HG03442 (cell line): ENCODE data around the gene NUDT6.
"Not testable (repeated sequence)": the region's sequence is repeated elsewhere in the genome, so short reads cannot be mapped to it uniquely, and the experiment has no call there.

Experiments used
- ATAC-seq: cut with Tn5 transposase; IDR thresholded peaks from one replicate; pipeline ENCODE4 v1.9.1; 2021; ENCODE audit warnings: mild to moderate bottlenecking, moderate library complexity; ENCODE audit not compliant: unreplicated experiment

Gene NUDT6

GRCh38 chr4:122921971-122922876 lies at the start of gene NUDT6:
TSS of gene NUDT6 (minus strand) at chr4:122922597. CDS start at chr4:122922572, 25 bp downstream.
- peak; percentile 59 for ATAC-seq

- no peak for ATAC-seq
These were observed 45.9 kb upstream of the NUDT6 start for GRCh38 chr4:122968227-122968812.

DNA sequence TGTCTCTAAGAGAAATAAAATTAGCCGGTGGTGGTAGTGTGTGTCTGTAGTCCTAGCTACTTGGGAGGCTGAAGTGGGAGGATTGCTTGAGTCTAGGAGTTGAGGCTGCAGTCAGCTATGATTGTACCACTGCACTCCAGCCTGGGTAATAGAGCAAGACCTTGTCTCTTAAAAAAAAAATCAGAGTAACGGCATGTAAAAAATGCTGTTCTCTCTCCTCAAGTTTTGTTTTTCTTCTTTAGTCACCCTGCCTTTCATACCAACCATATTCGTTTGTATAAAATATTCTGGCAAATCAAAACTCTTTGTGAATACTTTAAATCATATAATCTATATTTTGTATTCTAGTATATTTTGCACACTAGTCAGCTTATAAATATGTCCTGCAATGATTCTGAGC lies 44.8 kb upstream of the NUDT6 start:
- ATAC-seq = no peak

DNA sequence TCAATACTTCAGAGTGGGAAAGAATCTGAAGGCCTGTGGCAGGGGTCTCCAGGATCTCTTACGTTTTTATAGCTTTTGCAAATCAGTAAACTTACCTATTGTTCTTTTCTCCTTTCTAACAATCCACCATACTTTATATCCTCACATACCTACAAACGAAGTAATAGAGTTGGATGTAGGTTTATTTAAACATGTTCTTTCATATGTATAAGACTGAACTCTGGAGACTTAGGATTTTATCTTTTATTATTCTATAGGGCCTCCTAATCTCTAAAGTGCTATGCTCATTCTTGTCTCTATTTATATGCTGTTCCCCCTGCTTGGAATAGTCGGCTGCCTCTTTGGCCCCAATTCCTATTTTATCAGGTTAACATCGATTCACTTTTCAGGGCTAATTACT lies 43.8 kb upstream of the NUDT6 start:
- no peak for ATAC-seq

DNA sequence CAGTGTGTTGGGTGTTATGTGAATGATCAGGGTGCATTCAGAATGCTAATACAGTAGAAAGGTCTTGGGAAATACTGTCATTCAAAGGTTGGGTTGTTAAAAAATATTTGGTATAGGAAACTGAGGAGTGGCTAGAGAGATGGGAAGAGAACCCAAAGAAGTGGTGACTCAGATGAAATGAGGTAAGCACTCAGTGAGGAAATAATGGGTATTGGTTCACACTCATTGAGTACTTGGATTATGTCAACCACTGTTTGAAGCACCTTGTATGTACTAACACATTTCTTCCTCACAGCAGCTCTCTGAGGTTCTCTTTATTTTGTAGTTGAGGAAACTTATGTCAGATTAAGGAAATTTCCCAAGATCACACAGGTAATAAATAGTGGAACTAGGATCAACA lies 40.8 kb upstream of the NUDT6 start:
- no peak for ATAC-seq

GRCh38 chr4:122960611-122961000 lies 38.2 kb upstream of the NUDT6 start:
- ATAC-seq = no peak

GRCh38 chr4:122959981-122960610 lies 37.7 kb upstream of the NUDT6 start:
- ATAC-seq = no peak

GRCh38 chr4:122959441-122959840 lies 37.0 kb upstream of the NUDT6 start:
- no peak for ATAC-seq

DNA sequence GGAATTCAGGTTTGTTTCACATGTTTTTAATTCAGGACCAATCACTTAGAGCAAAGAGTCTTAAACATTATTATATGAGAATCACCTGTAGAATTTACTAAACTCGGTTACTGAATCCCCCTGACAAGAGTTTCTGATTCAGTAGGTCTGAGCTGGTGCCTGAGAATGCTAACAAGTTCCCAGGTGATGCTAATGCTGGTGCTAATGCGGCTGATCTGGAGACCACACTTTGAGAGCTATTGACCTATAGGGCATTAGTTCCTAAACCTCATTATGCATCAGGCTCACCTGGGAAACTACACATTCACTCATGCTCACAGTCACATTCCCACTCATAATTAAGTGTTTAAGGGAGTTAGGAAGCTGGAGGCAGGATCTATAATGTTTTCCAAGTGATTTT lies 36.1 kb upstream of the NUDT6 start:
- ATAC-seq = no peak

DNA sequence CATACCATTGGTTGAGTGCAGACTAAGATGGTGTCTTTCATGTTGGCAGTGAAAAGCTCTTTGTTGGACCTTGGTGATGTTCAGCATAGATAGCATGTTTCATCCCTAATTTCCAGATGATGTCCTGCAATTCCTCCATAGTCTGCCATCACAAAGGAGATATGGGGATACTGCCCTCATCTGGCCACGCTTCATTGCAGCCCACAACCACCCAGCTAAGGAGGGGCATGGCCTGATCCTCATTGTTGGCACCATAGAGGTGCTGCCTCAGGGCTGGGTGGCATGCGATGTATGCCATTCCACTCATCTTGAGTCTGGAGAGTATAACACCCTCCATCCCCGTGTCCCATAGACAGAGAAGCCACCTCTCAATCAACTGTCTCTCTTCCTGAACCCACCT lies 31.5 kb upstream of the NUDT6 start:
- no peak for ATAC-seq

DNA sequence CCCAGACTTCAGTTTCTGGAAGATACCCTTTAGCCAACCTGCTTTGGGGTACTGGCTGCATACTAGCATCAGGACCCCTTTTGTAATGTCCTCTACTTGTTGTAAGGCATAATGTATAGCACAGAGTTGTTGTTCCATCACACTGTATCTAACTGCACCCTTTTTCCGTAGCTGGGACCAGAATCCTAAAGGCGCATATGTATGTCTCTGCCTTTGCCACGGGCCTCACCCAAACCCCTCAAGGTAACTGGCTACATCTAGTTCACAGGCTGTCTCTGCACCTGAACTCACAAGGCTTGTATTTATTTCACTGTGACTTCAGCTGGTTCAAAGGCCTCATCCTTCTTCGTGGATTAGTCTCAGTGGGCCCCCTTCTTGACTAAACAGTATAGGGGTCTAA lies 29.6 kb upstream of the NUDT6 start:
- ATAC-seq = no peak

DNA sequence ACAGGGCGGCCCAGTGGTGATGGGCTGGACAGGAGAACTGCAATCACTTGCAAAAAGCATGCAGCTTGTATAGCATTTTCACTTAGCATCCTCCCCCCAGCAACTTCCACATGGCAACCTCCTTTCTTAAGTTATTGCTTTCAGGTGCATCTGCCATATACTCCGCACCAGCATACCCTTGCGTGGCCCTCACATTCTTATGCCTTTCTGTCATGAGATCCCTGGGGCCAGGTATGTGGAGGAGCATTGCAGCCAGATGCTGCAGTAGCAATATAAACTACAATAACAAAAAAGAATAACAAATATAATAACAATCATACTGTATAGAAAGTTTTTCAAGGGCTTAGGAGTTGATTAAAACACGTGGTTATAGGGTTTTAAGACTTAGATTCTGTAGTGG lies 26.3 kb upstream of the NUDT6 start:
- no peak for ATAC-seq

- ATAC-seq = no peak
These were observed 23.7 kb upstream of the NUDT6 start for GRCh38 chr4:122946142-122946541.

DNA sequence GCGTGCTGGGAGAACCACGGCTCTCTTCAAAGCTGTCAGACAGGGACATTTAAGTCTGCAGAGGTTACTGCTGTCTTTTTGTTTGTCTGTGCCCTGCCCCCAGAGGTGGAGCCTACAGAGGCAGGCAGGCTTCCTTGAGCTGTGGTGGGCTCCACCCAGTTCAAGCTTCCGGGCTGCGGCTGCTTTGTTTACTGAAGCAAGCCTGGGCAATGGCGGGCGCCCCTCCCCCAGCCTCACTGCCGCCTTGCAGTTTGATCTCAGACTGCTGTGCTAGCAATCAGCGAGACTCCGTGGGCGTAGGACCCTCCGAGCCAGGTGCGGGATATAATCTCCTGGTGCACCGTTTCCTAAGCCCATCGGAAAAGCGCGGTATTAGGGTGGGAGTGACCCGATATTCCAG lies 22.7 kb upstream of the NUDT6 start:
- ATAC-seq = not testable (repeated sequence)

- ATAC-seq = no peak
These were observed 10.4 kb upstream of the NUDT6 start for GRCh38 chr4:122932763-122933162.

DNA sequence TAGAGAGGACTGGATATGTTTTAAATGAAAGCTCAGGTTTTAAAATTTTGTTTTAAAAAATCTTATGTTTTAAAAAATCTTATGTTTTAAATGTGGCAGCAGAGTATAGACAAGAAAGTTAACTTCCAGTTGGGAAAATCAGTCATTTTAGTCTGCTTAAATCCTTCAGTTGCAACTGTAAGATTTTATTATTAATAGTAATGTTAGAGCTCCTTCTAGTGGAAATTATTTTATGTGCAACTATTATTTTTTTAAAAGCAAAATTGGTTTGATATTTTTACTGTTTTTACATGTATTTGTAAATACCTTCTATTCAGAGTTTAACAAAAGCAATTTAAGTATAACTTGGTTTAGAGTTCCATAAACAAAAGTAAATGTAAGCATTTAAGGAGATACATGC lies 8.5 kb upstream of the NUDT6 start:
- ATAC-seq = no peak

DNA sequence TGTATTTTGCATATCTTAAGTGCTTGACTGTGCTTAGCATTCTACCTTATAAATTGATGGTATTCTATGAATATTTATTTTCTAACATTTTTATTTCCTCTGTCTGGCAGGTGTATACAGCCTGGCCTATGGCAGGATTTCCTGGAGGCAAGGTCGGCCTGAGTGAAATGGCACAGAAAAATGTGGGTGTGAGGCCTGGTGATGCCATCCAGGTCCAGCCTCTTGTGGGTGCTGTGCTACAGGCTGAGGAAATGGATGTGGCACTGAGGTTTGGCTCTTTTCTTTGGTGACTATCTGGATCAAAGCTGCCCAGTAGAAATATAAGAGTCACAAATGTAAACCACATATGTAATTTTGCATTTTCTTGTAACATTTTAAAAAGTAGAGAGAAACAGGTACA lies 6.5 kb upstream of the NUDT6 start:
- ATAC-seq = no peak

GRCh38 chr4:122922877-122923511 lies 597 bp upstream of the NUDT6 start:
- ATAC-seq = peak; percentile 95

- no peak for ATAC-seq
These were observed 1.1 kb downstream of the NUDT6 start for GRCh38 chr4:122921300-122921699.

DNA sequence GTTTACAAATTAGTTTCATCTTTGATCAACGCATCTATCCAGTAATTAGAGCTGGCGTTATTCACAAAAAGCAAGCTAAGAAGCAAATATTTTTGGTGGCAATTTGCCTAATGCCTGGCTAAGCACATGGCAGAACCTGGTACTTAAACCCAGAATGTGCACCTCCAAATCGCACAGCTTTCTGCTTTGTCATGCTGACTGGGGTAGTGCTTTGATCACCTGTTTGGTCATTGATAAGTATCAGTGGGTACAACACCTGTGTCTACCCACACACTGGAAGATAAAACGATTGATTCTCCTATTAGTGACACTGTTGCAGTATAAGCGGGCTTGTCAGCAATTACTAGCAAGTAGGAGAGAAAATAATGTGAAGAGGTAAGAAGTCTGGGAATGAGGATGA lies 1.9 kb downstream of the NUDT6 start:
- no peak for ATAC-seq

DNA sequence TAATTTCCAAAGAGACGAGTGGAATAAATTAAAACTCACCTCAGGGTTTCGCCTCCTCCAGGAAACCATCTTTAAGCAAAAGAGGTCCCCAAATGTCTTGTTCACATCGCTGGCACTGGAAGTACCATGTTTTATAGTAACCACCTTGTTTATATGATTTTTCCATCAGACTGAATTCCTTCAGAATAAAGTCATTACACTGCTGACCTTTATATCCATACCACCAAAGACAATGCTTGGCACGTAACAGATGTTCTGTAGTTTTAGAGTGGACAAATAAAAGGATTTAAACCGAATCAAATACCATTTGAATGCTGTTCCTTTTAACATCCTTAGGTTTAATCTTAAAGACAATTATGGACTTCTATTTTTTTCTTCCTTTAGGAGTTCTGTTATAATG lies 4.7 kb downstream of the NUDT6 start:
- no peak for ATAC-seq

GRCh38 chr4:122914938-122915337 lies 7.5 kb downstream of the NUDT6 start:
- ATAC-seq = no peak
